GM23248 (cell line): ENCODE data around the gene PDGFRB.

Experiments used
- EZH2 ChIP-seq: fragments of 200-600 bp; sonication (generic); IDR thresholded peaks from 2 replicates; pipeline ENCODE4 v1.6.1; 2018; ENCODE audit warnings: antibody characterized with exemption, mild to moderate bottlenecking; ENCODE audit not compliant: insufficient read depth, poor library complexity, severe bottlenecking
- EZH2phosphoT487 ChIP-seq: fragments of 200-600 bp; sonication (generic); IDR thresholded peaks from 2 replicates; pipeline ENCODE4 v1.6.1; 2018; ENCODE audit warnings: antibody characterized with exemption, moderate library complexity, mild to moderate bottlenecking, low read depth; ENCODE audit not compliant: insufficient read depth

GRCh38 chr5:150196514-150196913, 40.9 kb upstream of the PDGFRB start:
- TF ChIP-seq EZH2 (no peak), EZH2phosphoT487 (no peak)
